GM19467 (cell line): Measurements from ENCODE around the gene MEIS2.
"Not testable (repeated sequence)": the region's sequence is repeated elsewhere in the genome, so short reads cannot be mapped to it uniquely, and the experiment has no call there.

Source experiments
- ATAC-seq: cut with Tn5 transposase; IDR thresholded peaks from one replicate; pipeline ENCODE4 v1.9.1; 2021; ENCODE audit warnings: mild to moderate bottlenecking, moderate library complexity; ENCODE audit not compliant: unreplicated experiment

MEIS2 gene

GRCh38 chr15:37014137-37014536, 86.2 kb downstream of the MEIS2 start:
- ATAC-seq = no peak

GRCh38 chr15:37010595-37010994, 89.8 kb downstream of the MEIS2 start:
- no peak for ATAC-seq

GRCh38 chr15:37009288-37009687, 91.1 kb downstream of the MEIS2 start:
- no peak for ATAC-seq

GRCh38 chr15:37008205-37008604, 92.1 kb downstream of the MEIS2 start:
- ATAC-seq = no peak

- no peak for ATAC-seq
These were observed 93.0 kb downstream of the MEIS2 start for GRCh38 chr15:37007301-37007700.

GRCh38 chr15:37004981-37005735, 95.2 kb downstream of the MEIS2 start:
- no peak for ATAC-seq

GRCh38 chr15:37004373-37004869, 95.9 kb downstream of the MEIS2 start:
- ATAC-seq = no peak

GRCh38 chr15:37002041-37002672, 98.2 kb downstream of the MEIS2 start:
- no peak for ATAC-seq

GRCh38 chr15:37001417-37001816, 98.9 kb downstream of the MEIS2 start:
- ATAC-seq = no peak

GRCh38 chr15:36999778-37000177, 100.6 kb downstream of the MEIS2 start:
- ATAC-seq = no peak

GRCh38 chr15:36996538-36997181, 103.7 kb downstream of the MEIS2 start:
- ATAC-seq = no peak

- ATAC-seq = no peak
These were observed 104.2 kb downstream of the MEIS2 start for GRCh38 chr15:36996121-36996520.

- ATAC-seq = no peak
These were observed 105.6 kb downstream of the MEIS2 start for GRCh38 chr15:36994790-36995189.

GRCh38 chr15:36992454-36992853, 107.9 kb downstream of the MEIS2 start:
- no peak for ATAC-seq

- no peak for ATAC-seq
These were observed 111.4 kb downstream of the MEIS2 start for GRCh38 chr15:36988947-36989346.

- no peak for ATAC-seq
These were observed 117.9 kb downstream of the MEIS2 start for GRCh38 chr15:36982430-36982829.

GRCh38 chr15:36980281-36980680, 120.1 kb downstream of the MEIS2 start:
- not testable (repeated sequence) for ATAC-seq

GRCh38 chr15:36978625-36979024, 121.7 kb downstream of the MEIS2 start:
- no peak for ATAC-seq

GRCh38 chr15:36978126-36978525, 122.2 kb downstream of the MEIS2 start:
- ATAC-seq = no peak

- no peak for ATAC-seq
These were observed 122.7 kb downstream of the MEIS2 start for GRCh38 chr15:36977659-36978058.

GRCh38 chr15:36972704-36973103, 127.6 kb downstream of the MEIS2 start:
- no peak for ATAC-seq

GRCh38 chr15:36970522-36970921, 129.8 kb downstream of the MEIS2 start:
- no peak for ATAC-seq
